ENCODE measurements around the gene SMG6.

Gene SMG6

GRCh38 chr17:2107050-2107449, 196.5 kb downstream of the SMG6 start:
- TF ChIP-seq HOXD13 (CRISPR knock-in tag; IDR thresholded peaks at IDR 0.05; ENCODE audit: borderline replicate concordance): no peak
- TF ChIP-seq ZNF416 (tag by site-specific recombination; IDR thresholded peaks at IDR 0.05): no peak
- no peak for TF ChIP-seq ZNF248 (tag by site-specific recombination; IDR thresholded peaks at IDR 0.05)
- TF ChIP-seq, protein P1, sequence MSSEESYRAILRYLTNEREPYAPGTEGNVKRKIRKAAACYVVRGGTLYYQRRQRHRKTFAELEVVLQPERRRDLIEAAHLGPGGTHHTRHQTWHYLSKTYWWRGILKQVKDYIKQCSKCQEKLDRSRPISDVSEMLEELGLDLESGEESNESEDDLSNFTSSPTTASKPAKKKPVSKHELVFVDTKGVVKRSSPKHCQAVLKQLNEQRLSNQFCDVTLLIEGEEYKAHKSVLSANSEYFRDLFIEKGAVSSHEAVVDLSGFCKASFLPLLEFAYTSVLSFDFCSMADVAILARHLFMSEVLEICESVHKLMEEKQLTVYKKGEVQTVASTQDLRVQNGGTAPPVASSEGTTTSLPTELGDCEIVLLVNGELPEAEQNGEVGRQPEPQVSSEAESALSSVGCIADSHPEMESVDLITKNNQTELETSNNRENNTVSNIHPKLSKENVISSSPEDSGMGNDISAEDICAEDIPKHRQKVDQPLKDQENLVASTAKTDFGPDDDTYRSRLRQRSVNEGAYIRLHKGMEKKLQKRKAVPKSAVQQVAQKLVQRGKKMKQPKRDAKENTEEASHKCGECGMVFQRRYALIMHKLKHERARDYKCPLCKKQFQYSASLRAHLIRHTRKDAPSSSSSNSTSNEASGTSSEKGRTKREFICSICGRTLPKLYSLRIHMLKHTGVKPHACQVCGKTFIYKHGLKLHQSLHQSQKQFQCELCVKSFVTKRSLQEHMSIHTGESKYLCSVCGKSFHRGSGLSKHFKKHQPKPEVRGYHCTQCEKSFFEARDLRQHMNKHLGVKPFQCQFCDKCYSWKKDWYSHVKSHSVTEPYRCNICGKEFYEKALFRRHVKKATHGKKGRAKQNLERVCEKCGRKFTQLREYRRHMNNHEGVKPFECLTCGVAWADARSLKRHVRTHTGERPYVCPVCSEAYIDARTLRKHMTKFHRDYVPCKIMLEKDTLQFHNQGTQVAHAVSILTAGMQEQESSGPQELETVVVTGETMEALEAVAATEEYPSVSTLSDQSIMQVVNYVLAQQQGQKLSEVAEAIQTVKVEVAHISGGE (tag by site-specific recombination; conservative IDR thresholded peaks at IDR 0.05; ENCODE audit: low read depth): no peak
- no peak for TF ChIP-seq REPIN1 (tag by site-specific recombination; IDR thresholded peaks at IDR 0.05; ENCODE audit: low read depth)
- no peak for TF ChIP-seq MZF1 (tag by site-specific recombination; IDR thresholded peaks at IDR 0.05; ENCODE audit: borderline replicate concordance)
- no peak for TF ChIP-seq ZNF624 (tag by site-specific recombination; IDR thresholded peaks at IDR 0.05)
- TF ChIP-seq ZNF350 (tag by site-specific recombination; IDR thresholded peaks at IDR 0.05): no peak
- TF ChIP-seq PRDM1 (tag by site-specific recombination; IDR thresholded peaks at IDR 0.05): no peak
- H3K9me3 ChIP-seq (ENCODE audit: control insufficient read depth, insufficient read depth, low read depth, low read length): no peaks in the 10 kb centered on the region
- POLR2A ChIA-PET: no interaction called here
- H3K4me1 ChIP-seq (ENCODE audit: control insufficient read depth, insufficient read depth, low read length): peaks cover under 1% of the 10 kb centered on the region; the same call in 1 of the 2 replicates
- no peaks in the 10 kb centered on the region; a peak in 1 of 3 replicates for H3K36me3 ChIP-seq (ENCODE audit: control insufficient read depth in 2 of 2, insufficient read depth in 1 of 2, low read length in 2 of 2)
- H3K4me3 ChIP-seq (ENCODE audit: low read depth, low read length): no peak overlapping the region
- CTCF ChIA-PET: interaction anchor here (0.6 to 1.8 kb wide), 3 partner anchors 20 to 138 kb away, joined by 3 to 6 read pairs (median 3); no protein-coding TSS in a partner anchor
- H3K27ac ChIP-seq (ENCODE audit: extremely low read depth, low read depth, low read length): no peak overlapping the region

GRCh38 chr17:2106308-2106955, 197.2 kb downstream of the SMG6 start:
- no peak for TF ChIP-seq INSM2 (tag by site-specific recombination; IDR thresholded peaks at IDR 0.05)
- TF ChIP-seq ZBTB49 (tag by site-specific recombination; IDR thresholded peaks at IDR 0.05; ENCODE audit: low read depth): no peak
- no peak for TF ChIP-seq ZNF621 (tag by site-specific recombination; IDR thresholded peaks at IDR 0.05)
- no peak for TF ChIP-seq ZNF133 (tag by site-specific recombination; IDR thresholded peaks at IDR 0.05)
- H3K36me3 ChIP-seq (ENCODE audit: control insufficient read depth in 2 of 2, insufficient read depth in 1 of 2, low read length in 2 of 2): no peaks in the 10 kb centered on the region; a peak in 1 of 3 replicates
- H3K4me3 ChIP-seq (ENCODE audit: low read depth, low read length): no peak overlapping the region
- H3K27ac ChIP-seq (ENCODE audit: extremely low read depth, low read depth, low read length): no peak overlapping the region
- CTCF ChIA-PET: interaction anchor here (0.8 to 1.8 kb wide), 3 partner anchors 34 to 139 kb away, joined by 3 to 6 read pairs (median 4); partner anchors contain the start of gene HIC1
- POLR2A ChIA-PET: no interaction called here
- peaks cover 7% of the 10 kb centered on the region for H3K4me1 ChIP-seq (ENCODE audit: control insufficient read depth, insufficient read depth, low read length)
- H3K9me3 ChIP-seq (ENCODE audit: control insufficient read depth, insufficient read depth, low read depth, low read length): no peaks in the 10 kb centered on the region

GRCh38 chr17:2105663-2106062, 197.9 kb downstream of the SMG6 start:
- CTCF ChIA-PET: interaction anchor here (0.7 to 1.2 kb wide), 2 partner anchors 51 to 139 kb away, joined by 4 to 5 read pairs; partner anchors contain the start of gene HIC1
- Histone ChIP-seq H3K4me3 (ENCODE audit: low read depth, low read length) (no peak overlapping the region), H3K27ac (ENCODE audit: extremely low read depth, low read depth, low read length) (no peak overlapping the region), H3K9me3 (ENCODE audit: control insufficient read depth, insufficient read depth, low read depth, low read length) (no peaks in the 10 kb centered on the region), H3K36me3 (ENCODE audit: control insufficient read depth in 2 of 2, insufficient read depth in 1 of 2, low read length in 2 of 2) (no peaks in the 10 kb centered on the region; a peak in 1 of 3 replicates), H3K4me1 (ENCODE audit: control insufficient read depth, insufficient read depth, low read length) (peaks cover 13% of the 10 kb centered on the region)
- TF ChIP-seq ZNF175 (tag by site-specific recombination; IDR thresholded peaks at IDR 0.05): no peak
- TF ChIP-seq BCL11A (tag by site-specific recombination; IDR thresholded peaks at IDR 0.05; ENCODE audit: low read depth): no peak
- POLR2A ChIA-PET: no interaction called here
